G401.6 (cell line): ENCODE results near the gene CMIP.

ENCODE experiments used
- FAIRE-seq: peaks from 2 replicates; lab custom pipeline; 2012; peaks lifted over from hg19 to GRCh38; lab: Jason Lieb, UNC

Gene CMIP

DNA sequence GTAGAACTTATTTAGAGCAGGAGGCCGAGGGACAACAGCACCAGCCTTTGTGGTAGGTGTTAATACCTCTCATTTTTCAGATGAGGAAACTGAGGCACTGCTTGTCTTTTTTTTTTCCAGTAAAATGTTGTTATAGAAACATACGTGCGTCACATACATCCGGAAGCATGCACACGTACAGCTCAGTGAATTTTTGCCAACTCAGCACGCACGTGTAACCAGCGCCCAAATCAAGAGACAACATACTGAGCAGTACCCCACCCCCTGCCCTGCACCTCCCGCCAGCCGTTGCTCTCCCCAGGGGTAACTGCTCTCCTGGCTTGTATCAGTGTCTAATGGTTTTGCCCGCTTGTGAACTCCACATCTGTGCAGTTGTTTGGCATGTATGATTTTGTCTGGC, 92.0 kb downstream of the CMIP start:
- FAIRE-seq = no peak

DNA sequence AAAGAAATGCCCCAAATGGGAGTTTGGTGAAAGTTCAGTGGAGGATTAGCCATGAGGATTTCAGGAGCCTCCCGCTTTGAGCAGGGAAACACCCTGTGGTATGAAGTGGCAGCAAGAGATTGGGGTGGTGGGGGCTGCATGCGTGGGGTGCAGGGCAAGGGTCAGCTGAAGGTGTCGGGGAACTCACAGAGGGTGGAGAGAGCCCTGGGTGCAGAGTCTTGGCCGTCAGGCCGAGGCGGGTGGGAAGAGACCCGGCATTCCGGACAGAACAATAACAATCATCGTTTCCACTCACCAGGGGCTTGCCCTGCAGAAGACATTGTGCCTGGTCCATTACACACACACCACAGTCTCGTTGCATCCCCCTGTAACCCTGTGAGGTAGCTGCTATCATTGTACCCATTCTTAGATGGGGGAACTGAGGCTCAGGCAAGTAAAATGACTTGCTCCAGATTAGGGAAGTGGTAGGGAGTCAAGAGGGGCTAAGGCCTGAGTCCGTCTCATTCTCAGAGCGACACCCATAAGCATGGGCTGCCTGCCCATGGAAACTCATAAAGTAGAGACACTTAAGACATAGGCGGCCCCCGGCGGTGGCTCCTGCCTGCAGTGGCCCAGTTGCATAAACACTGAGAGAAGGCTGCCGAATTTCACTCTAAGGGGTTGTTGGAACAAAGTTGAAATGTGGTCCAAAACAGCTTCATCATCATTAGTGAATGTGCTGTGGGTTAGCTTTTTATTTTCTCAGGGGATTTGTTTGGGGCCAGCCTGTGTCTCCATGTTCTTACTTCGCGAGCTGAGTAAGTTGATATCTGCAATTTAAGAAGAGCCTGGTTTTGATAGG, 93.3 kb downstream of the CMIP start:
- no peak for FAIRE-seq

DNA sequence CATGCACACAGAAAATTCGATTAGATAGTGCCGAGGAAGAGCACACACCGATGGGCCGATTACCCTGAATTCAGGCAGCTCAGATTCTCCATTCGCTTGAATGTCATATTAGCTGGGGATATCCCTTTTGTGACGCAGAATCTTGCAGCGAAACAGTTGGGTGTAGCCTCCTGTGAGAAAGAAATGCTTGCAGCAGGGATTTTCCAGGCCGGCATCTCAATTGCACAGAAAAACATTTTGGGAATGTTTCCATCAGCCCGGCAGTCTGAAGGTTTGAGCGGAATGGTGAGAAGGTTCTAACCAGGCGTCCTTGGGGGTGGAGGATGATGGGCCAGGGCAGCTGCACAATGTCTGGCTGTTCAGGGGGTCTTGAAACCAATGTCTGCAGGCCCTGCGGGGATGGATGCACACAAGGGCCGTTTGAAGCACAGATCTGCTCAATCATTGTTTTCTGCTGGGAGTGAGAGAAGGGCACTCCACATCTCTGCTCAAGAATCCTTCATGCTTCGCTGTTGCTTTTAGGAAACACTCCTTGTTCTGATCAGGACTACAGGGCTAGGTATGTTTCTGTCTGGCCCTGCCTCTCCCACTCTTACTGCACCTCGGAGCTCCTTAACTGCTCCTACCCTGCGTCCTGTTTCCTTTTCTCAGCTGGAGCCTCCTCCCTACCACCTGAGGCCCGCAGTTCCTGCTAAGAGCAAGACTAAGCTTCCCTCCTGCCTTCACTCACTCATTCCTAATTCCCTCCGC, 94.6 kb downstream of the CMIP start:
- FAIRE-seq = no peak

DNA sequence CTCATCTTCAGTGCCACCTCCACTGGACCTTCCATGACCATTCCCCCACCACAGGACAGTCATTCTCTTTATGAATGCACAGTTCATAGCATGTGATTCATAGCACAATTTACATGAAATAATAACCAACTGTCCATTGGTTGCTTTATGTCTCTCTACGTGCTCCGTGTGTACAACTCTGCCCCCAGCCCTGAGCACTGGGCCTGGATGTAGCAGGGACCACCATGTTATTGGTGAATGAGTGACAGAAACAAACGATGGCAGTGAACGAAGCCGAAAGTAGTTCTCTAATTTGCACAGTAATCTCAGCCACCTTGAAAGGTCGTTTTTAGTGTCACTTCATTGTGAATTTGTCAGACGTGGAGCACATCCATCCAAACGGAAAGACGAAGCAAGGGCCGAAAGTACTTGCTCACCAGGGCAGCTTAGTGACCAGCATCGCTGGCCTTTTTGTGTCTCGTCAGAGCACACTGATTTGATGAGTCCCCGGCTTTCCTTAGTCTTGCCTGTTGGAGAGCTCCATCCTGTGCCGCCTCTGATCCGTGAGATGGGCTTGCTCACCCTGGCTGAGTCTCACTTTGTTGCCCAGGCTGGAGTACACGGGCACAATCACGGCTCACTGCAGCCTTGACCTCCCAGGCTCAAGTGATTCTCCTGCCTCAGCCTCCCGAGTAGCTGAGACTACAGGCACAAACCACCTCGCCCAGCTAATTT, 95.3 kb downstream of the CMIP start:
- FAIRE-seq = no peak

DNA sequence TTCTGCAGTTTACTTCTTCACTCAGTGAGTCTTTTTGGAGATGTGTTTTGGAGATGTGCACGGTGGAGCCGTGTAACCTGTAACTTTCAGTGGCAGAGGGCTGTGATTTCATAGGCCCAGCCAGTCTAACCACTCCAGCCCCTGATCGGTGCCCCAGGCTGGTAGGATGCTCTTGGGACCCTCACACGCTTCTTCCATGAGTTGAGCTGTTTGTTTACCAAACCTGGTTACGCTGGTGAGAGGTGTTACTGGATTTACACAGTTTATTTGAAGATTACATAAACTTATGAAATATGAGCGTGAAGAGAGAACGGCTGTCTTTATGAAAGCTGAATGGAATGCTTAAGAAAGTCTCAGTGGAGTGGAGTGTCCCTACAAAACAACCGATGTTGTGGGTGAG, 96.7 kb downstream of the CMIP start:
- FAIRE-seq = no peak

DNA sequence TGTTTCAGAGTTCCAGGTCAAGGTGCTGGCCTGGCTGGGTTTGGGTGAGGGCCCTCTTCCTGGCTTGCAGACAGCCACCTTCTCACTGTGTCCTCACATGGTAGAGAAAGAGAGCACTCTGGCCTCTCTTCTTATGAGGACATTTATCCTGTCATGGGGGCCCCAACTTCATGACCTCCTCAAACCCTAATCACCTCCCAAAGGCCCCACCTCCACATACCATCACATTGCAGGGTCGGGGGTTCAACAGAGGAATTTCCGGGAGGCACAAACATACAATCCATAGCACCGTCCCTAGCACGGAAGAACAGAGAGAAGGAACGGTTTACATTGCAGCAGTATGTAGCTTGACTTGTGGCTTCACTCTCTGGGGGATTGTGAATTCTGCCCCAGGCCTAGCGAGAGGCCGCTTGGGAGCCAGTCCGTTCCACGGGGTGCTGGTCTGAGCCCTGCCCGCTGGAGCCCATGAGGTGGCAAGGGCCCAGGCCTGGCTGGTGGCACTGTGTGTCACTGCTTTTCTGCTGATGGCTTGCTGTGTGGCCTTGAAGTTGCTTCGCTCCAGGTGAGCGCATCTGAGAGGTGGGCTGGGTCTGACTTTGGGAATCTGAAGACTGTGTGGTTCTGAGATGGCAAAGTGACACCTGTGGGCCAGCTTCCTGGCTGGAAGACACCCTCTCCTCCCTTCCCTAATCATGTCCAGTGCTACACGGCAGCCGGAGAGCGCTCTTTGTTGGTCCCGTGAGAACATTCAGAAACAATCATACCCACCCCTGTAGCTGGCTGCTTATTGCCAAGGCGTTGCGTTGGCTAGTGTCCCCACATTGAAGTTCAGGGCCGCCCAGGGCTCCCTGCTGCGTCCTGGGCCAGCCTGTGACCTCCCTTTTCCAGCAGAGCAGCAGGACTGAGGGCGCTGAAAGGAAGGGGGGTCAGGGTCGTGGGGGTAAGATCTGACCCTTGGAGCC, 98.3 kb downstream of the CMIP start:
- no peak for FAIRE-seq

DNA sequence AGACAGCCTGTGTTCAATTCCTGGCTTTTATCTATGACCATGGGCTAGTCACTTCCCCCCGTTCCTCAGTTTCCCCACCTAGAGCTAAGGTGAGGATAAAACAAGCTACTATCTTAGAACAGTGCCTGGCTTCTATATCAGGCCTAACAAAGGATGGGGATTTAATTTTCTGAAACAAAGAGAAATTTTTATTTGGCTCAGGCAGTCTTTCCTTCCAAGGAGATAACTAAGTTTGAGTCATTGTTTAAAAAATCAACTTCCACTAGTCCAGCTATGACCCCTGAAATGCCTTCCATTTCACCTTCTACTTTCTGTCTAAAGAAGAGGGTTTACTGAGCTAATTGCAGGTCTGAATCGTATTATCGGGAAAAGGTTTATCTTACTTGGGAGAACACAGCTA, 99.0 kb downstream of the CMIP start:
- no peak for FAIRE-seq

DNA sequence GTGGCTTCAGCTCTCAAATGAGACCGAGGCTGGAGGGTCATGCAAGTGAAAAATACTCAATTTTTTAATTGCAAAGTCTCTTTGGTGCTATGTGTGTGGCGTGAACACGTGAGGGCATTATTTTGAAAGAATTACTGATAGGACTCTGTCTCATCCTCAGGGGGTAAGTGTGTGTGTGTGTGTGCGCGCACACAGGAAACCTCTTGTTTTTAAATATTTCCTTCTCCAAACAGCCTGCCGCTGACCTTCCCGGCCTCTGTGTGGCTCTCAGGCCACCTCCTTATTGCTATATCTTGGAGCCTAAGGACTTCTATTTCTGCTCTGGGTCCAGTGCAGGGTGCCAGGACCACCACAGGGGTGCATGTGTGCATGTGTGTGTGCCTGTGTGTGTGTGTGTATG, 99.7 kb downstream of the CMIP start:
- no peak for FAIRE-seq

DNA sequence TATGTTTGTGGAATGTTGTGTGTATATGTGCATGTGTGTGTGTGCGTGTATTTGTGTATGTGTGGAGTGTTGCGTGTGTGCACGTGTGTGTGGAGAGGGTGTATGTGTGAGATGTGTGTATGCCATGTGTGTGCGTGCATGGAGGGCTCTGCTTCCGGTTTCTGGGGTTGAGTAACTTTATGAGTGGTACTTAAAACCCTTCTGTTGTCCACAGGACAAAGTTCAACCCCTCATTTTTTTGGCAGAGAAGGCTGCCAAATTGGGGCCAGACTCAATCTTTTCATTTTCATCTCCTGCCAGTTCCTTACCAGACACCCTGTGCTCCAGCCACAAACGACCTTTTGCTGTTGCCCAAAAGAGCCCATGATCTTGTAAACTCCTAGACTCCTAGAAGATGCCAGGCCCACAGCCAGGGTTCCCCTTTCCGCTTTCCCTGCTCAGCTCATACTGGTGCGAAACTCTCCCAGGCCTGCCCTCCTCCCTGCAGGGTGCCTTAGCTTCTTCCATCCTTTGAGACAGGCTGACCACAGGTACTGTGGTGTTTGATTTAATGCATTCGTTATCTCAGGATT, 100.2 kb downstream of the CMIP start:
- FAIRE-seq = no peak

DNA sequence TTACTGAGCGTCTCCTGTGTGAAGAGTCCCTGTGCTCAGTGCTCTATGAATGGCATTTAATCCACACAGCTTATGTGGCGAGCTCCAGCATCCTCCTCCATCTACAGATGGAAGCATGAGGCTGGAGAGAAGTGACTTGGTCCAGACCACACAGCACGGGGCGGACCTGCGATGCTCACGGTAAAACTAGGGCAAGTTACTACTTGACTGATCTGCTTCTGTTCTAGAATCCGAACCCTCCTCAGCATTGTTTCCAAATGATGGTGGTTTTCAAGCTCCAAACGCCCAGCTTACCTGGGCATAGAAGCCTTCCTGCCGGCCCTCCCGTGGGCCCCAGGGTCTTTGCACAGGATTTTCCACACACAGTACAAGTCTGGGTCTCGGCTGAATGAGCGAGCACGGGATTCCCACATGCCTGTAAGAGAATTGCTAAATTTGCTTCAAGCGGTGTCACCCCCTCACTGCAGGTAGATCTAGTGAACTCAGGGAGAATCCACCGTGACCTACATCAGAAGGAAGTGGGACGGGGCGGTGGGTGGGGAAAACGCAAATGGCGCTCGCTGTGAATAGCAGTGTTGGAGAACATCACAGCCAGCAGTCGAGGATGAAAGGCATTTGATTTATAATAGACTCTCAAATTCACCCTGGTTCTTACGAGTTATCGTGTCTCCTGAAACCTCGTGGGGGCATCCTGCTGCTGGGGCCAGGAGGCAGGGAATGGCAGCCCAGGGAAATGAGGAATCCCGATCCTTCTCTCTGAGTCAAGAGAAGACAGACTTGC, 101.1 kb downstream of the CMIP start:
- FAIRE-seq = no peak

DNA sequence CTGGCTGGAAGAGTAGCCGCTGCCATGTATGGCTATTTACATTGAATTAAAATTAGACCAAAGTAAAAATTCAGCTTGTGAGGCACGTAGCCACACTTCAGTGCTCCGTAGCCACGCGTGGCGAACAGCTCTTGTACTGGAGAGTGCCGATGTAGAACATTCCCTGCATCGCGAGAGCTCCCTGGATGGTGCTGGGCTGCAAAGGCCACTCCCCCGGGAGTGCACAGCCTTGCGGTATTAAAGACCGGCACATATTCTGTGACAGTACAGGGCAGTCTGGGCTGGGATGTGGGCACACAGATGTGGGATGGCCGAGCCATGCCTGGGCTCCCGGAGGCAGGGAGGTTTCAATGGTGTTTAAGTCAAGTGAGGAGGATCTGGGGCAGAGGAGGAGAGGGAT, 102.2 kb downstream of the CMIP start:
- FAIRE-seq = no peak

DNA sequence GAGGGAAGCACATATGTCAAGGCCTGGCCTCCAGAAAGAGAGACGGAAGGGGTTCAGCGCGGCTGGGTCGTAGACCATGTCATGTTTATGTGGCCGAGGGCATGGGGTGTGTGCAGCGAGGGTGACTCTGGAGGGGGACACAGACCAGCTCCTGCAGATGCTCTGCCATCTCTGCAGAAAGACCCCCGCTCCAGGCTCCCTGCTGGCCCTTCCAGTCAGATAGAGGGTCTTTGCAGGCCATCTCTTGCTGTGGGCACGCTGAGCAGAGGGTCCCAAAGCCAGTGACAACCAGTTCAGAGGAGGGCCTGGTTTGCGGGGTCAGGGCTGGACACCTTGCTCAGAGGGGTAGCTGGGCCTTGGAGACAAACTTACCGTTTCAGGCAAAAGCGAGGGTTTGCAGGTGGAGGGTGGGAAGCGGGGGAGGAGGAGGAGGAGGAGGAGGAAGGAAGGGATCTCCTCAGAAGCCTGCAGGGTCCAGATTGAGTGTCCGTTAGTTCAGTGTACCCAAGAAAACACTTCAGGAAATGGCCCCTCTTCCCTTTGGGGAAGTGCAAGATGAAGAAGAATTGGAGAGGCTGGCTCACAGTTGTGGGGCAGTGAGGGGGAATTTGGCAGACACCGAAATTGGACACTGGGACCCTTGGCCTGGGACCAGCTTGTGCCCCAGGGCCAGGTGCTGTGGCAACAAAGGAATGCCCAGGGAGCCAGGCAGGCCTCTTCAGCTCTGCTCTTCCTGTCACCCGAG, 102.8 kb downstream of the CMIP start:
- no peak for FAIRE-seq

DNA sequence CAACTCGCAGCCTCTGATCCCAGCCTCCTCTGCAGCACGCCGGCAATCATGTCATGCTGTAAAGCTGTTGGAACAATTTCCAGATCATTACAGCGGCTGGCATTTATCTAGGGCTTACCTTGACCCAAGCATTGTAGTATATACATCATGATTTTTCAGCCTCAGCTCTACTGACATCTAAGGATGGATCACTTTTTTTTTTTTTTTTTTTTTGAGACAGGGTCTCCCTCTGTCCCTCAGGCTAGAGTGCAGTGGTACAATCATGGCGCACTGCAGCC, 103.3 kb downstream of the CMIP start:
- FAIRE-seq = no peak

DNA sequence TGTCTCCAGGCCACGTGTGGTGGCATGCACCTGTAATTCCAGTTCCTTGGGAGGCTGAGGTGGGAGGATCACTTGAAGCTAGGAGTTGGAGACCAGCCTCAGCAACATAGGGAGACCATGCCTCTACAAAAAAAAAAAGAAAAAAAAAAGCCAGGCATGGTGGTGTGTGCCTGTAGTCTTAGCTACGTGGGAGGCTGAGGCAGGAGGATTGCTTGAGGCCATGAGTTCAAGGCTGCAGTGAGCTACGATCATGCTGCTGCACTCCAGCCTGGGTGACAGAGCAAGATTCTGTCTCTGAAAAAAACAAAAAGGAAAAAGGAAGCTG, 103.9 kb downstream of the CMIP start:
- no peak for FAIRE-seq

DNA sequence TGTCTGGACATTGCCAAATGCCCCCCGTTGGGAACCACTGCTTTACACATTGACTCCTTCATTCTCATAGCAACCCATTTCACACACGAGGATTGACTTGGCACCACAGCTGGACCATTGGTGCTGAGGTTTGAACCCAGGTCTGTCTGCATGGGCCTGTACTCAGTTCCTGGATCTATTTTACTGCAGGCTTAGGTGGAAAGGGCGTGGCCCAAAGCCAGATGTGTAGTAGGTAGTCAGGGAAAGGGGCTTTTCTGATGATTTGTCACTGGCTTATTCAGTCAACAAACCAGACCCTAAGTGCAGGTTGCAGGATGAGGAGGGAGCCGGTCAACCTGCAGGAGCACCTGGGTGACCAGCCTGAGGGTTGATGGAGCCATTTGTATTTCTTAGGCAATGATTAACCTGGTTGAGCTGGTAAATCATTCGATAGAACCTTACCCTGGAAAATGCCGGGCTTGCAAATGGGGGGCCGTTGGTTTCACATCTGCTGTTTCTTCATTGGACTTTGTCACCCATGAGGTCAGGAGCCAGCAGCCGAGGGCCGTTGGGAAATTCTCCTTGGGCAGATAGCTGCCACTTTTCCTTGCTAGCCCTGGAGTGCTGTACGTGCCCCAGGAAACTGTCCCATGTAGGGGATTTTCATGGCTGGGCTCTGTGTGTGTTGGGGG, 104.4 kb downstream of the CMIP start:
- no peak for FAIRE-seq

DNA sequence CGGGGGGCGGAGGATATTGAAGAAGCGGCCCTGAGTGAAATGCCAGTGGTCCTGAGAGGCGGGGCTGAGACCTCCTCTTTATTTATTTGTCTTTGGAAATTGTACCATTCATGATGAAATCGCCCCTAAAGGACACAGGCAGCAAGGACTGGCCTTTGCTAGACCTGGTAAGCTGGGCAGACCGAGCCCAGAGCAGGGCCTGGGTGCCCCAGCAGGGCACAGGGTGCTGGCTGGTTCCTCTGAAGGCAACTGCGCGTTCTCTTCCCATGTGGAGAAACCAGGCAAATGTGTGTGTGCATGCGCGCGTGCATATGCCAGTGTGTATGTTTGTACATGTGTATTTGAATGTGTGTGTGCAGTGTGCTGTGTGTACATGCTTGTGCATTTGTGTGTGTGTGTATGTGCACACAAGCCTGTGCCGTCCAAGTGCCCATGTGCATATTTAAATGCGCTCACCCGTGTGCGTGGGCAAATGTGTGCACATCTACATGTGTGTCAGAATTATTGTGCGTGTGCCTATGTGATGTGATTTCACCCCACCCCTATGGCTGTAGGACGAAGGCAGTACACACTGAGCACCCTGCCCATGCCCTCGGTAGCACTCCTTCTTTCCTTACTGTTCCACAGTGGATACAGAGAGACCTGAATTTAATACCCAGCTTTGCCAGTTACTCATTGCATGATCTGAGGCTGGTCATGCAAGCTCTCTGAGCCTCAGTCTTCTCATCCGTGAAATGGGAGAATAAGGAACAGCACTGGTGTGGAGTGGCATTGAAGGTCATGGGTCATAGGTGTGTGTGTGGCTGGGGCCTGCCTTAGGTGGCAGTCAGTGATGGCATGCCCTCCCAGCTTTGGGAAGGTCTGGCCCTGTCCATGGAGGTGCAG, 105.2 kb downstream of the CMIP start:
- FAIRE-seq = no peak

DNA sequence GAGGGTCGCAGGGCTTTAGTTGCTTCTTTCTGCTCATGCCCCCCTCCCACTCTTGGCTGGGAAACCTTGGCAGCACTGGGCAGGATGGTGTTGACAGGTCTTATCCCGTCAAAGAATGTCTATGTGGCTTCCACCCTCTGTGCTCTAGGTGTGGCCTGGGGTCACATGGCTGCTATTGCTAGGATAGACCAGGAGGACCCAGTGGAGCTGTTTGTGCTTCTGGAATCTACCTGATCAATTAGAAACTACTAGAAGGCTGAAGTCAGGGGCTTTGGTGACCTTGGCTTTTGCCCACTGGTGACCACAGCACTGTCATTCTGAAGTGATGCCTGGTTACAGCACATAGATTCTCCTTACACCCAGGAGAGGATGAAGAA, 105.8 kb downstream of the CMIP start:
- FAIRE-seq = no peak

DNA sequence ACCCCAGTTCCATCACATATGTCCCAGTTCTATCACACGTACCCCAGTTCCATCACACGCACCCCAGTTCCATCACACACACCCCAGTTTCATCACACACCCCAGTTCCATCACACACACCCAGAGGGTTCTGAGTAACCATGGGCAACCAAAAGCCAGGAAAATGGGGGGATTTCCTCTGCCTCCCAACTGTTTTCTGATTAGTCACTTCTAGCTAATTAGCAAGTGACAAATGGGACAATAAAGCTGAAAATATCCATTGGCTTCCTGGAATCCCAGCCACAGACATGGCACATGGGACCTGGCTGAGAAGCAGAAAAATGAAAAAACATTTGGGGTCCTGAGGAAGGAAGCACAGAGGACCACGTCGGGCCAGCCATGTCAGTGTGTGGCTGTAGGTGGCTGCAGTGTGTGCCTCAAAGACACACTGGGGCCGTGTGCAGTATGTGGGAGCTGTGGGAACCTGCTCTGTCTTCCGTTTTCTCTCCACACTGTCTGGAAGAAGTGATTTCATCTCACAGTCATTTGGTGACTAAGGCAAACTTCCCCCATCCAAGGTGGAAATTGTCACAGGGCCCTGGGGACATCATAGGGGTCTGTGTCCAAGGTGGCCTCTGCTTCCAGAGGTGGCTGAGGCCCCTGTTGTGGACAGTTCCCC, 106.7 kb downstream of the CMIP start:
- no peak for FAIRE-seq
